HCT116 (cell line): ENCODE results near the gene ADAMTS14. TPM values are rescaled to one million over a fixed set of nuclear protein-coding genes. Genes with fewer than 3 reads are reported as not detected.

Experiments
- ATAC-seq: fragments of 200-7000 bp; cut with Tn5 transposase; 2 replicates; pipeline ENCODE4 v1.9.1; 2020; ENCODE audit warnings: mild to moderate bottlenecking, moderate library complexity
- BruUV-seq: library from RNA; stranded (reverse); fragments of 400-500 nt; replicated peaks from 2 replicates; lab custom pipeline; 2021; lab: Mats Ljungman, UMichigan
- CTCF ChIA-PET: fragments of 300-600 bp; sonication (Branson Sonifier 250); formaldehyde crosslinking; loops from one replicate; lab custom pipeline; 2021; ENCODE audit warnings: antibody characterized with exemption; lab: Charles Lee
- POLR2A ChIA-PET: fragments of 300-600, 350-600 bp; sonication (Branson Sonifier 250); formaldehyde crosslinking; loops from one replicate; lab custom pipeline; 2021; ENCODE audit warnings: antibody characterized with exemption; lab: Charles Lee
- RAD21 ChIA-PET, 2 experiments: fragments of 300-600 bp; sonication (Branson Sonifier 250); formaldehyde crosslinking; loops; one replicate each; lab custom pipeline; 2023; ENCODE audit warnings: low total read pairs in 2 of 2; ENCODE audit not compliant: uncharacterized antibody in 2 of 2, unreplicated experiment in 2 of 2, low non-redundant PET in 1 of 2; lab: Charles Lee
- DNase-seq: peaks from one replicate; pipeline ENCODE4 v3.0.0-alpha.2; 2010; ENCODE audit warnings: low read depth, low spot score
- H2AFZ ChIP-seq: fragments of 200-600 bp; shearing (Covaris generic), sonication (generic); 2 replicates; pipeline ENCODE4 v1.6.1; 2017; ENCODE audit warnings: low read depth, mixed run types, mixed read lengths, antibody characterized with exemption, low read length; ENCODE audit not compliant: poor library complexity, severe bottlenecking
- H3K27ac ChIP-seq: 2 replicates; pipeline ENCODE4 v1.5.1; 2012; ENCODE audit warnings: low read depth, low read length
- H3K27me3 ChIP-seq: fragments of 200-600 bp; sonication (generic); 2 replicates; pipeline ENCODE4 v1.6.1; 2016; ENCODE audit warnings: mixed run types, low read length, mixed read lengths; ENCODE audit not compliant: insufficient read depth
- H3K36me3 ChIP-seq, 2 experiments: fragments of 200-500 bp in 1 of 2; fragments of 200-600 bp in 1 of 2; sonication (Bioruptor generic) in 1 of 2; sonication (generic) in 1 of 2; 2 replicates each; pipeline versions ENCODE4 v1.5.1 to v1.6.1; 2014 to 2016; ENCODE audit warnings: low read length in 2 of 2, inconsistent platforms in 1 of 2, mixed read lengths in 1 of 2, mixed run types in 1 of 2; ENCODE audit not compliant: insufficient read depth in 2 of 2, control insufficient read depth in 1 of 2
- H3K4me1 ChIP-seq, 2 experiments: fragments of 200-600 bp in 1 of 2; sonication (generic) in 1 of 2; 2 replicates each; pipeline versions ENCODE4 v1.5.1 to v1.6.1; 2012 to 2017; ENCODE audit warnings: low read length in 2 of 2, inconsistent platforms in 1 of 2, mild to moderate bottlenecking in 1 of 2, mixed read lengths in 1 of 2, mixed run types in 1 of 2, moderate library complexity in 1 of 2; ENCODE audit not compliant: insufficient read depth in 2 of 2, control insufficient read depth in 1 of 2
- H3K4me2 ChIP-seq: fragments of 200-600 bp; sonication (generic); 2 replicates; pipeline ENCODE4 v1.6.1; 2017; ENCODE audit warnings: mixed run types, low read length, mixed read lengths
- H3K4me3 ChIP-seq, 2 experiments: fragments of 200-600 bp in 1 of 2; sonication (generic) in 1 of 2; replicated peaks in 1 of 2; 2 replicates each; pipeline ENCODE4 v1.5.1; 2011 to 2016; ENCODE audit warnings: low read length in 2 of 2, control low read depth in 1 of 2, low read depth in 1 of 2, mild to moderate bottlenecking in 1 of 2, mixed read lengths in 1 of 2, mixed run types in 1 of 2
- H3K79me2 ChIP-seq: fragments of 200-600 bp; sonication (generic); 2 replicates; pipeline ENCODE4 v1.6.1; 2017; ENCODE audit warnings: mild to moderate bottlenecking, mixed run types, low read length, moderate library complexity, mixed read lengths; ENCODE audit not compliant: insufficient read depth
- H3K9ac ChIP-seq: fragments of 200-600 bp; sonication (generic); 2 replicates; pipeline ENCODE4 v1.6.1; 2016; ENCODE audit warnings: low read length, mixed read lengths
- H3K9me2 ChIP-seq: fragments of 200-600 bp; sonication (generic), shearing (Covaris generic); 2 replicates; pipeline ENCODE4 v1.6.1; 2017; ENCODE audit warnings: mixed run types, mild to moderate bottlenecking, moderate library complexity; ENCODE audit not compliant: insufficient read depth
- H3K9me3 ChIP-seq, 2 experiments: fragments of 200-500 bp in 1 of 2; fragments of 200-600 bp in 1 of 2; sonication (Bioruptor generic) in 1 of 2; sonication (generic) in 1 of 2; 2 replicates each; pipeline ENCODE4 v1.6.1; 2014 to 2017; ENCODE audit warnings: low read length in 2 of 2, mixed read lengths in 2 of 2, inconsistent platforms in 1 of 2, low read depth in 1 of 2, mild to moderate bottlenecking in 1 of 2, mixed run types in 1 of 2, moderate library complexity in 1 of 2; ENCODE audit not compliant: control insufficient read depth in 1 of 2, insufficient read depth in 1 of 2
- H4K20me1 ChIP-seq: fragments of 200-600 bp; sonication (generic), shearing (Covaris generic); 2 replicates; pipeline ENCODE4 v1.6.1; 2017; ENCODE audit warnings: mixed run types, mild to moderate bottlenecking, moderate library complexity; ENCODE audit not compliant: insufficient read depth
- CEBPB ChIP-seq: IDR thresholded peaks from 2 replicates; pipeline ENCODE4 v1.6.1; 2012; ENCODE audit warnings: low read depth
- ZFX ChIP-seq: fragments of 450-650 bp; IDR thresholded peaks from 2 replicates; pipeline ENCODE4 v1.6.1; 2017
- intact Hi-C: fragments of 100-400 bp; cut with micrococcal nuclease; formaldehyde crosslinking; loops from 2 replicates; pipeline ENCODE4 v1.10.0; 2022
- total RNA-seq: library from RNA; stranded (reverse); gene quantifications from one replicate; pipeline ENCODE4 v1.2.1, GENCODE V29; 2021; ENCODE audit not compliant: unreplicated experiment

The ADAMTS14 gene
- total RNA-seq, 1 experiment from 2014 or later, result 13.2 TPM

- TF ChIP-seq ZFX (no peak), CEBPB (no peak)
- TF ChIP-seq, all 23 proteins: peak for 0
- ChIA-PET CTCF (no interaction called here), RAD21 (interaction anchor here in 1 of 2 experiments (0.7 kb wide), 1 partner anchor 169 kb away, joined by 3 read pairs; no protein-coding TSS in a partner anchor), POLR2A (no interaction called here)
- peaks cover 0 to 8% of the 10 kb centered on the region in 2 experiments; a peak in 2 of 4 replicates for H3K4me1 ChIP-seq
- H3K36me3 ChIP-seq, result peaks cover 2 to 3% of the 10 kb centered on the region in 2 experiments; a peak in 2 of 4 replicates
- no peaks in the 10 kb centered on the region for H3K79me2 ChIP-seq
- H3K9me3 ChIP-seq, result no peaks in the 10 kb centered on the region
- H3K9ac ChIP-seq, result no peak overlapping the region
- ATAC-seq, result no peak
- no TSS peak for BruUV-seq
- no peaks in the 10 kb centered on the region for H3K27me3 ChIP-seq
- DNase-seq, result no peak
- intact Hi-C loops, result no loop called here
- no peak overlapping the region for H3K4me3 ChIP-seq
- H3K9me2 ChIP-seq, result no peaks in the 10 kb centered on the region
- no peak overlapping the region for H2AFZ ChIP-seq
- H4K20me1 ChIP-seq, result no peaks in the 10 kb centered on the region
- H3K4me2 ChIP-seq, result no peak overlapping the region
- H3K27ac ChIP-seq, result no peak overlapping the region
Observed at GRCh38 chr10:70748801-70749573, 76.7 kb downstream of the ADAMTS14 start.

- Histone ChIP-seq H3K9me2 (no peaks in the 10 kb centered on the region), H2AFZ (no peak overlapping the region), H3K27me3 (no peaks in the 10 kb centered on the region), H3K4me1 (peaks cover 2 to 16% of the 10 kb centered on the region in 2 experiments), H3K9ac (no peak overlapping the region), H3K79me2 (no peaks in the 10 kb centered on the region), H4K20me1 (no peaks in the 10 kb centered on the region), H3K36me3 (peaks cover 2 to 3% of the 10 kb centered on the region in 2 experiments; a peak in 2 of 4 replicates), H3K27ac (no peak overlapping the region), H3K9me3 (no peaks in the 10 kb centered on the region), H3K4me2 (no peak overlapping the region), H3K4me3 (no peak overlapping the region)
- no peak for ATAC-seq
- BruUV-seq, result no TSS peak
- TF ChIP-seq ZFX, result no peak
- DNase-seq, result no peak
- CTCF ChIA-PET, result no interaction called here
- intact Hi-C loops, result no loop called here
- RAD21 ChIA-PET, result no interaction called here
- POLR2A ChIA-PET, result no interaction called here
Observed at GRCh38 chr10:70749756-70750155, 77.5 kb downstream of the ADAMTS14 start.
